Left ventricle myocardium inferior (tissue), 1 donor: ENCODE measurements around the gene TBX18. TPM values are rescaled to one million over a fixed set of nuclear protein-coding genes. Genes with fewer than 3 reads are reported as not detected.

ENCODE experiments used
- DNase-seq: peaks from one replicate; pipeline ENCODE4 v3.0.0-alpha.2; 2020
- H3K27ac ChIP-seq: fragments of 200-600 bp; replicated peaks from 2 replicates; pipeline ENCODE4 v1.8.0; 2021
- H3K27me3 ChIP-seq: fragments of 200-600 bp; 2 replicates; pipeline ENCODE4 v1.8.0; 2021; ENCODE audit warnings: low read depth
- H3K36me3 ChIP-seq: fragments of 200-600 bp; 2 replicates; pipeline ENCODE4 v1.8.0; 2021
- H3K4me1 ChIP-seq: fragments of 200-600 bp; 2 replicates; pipeline ENCODE4 v1.8.0; 2021
- H3K4me3 ChIP-seq: fragments of 200-600 bp; 2 replicates; pipeline ENCODE4 v1.8.0; 2021; ENCODE audit warnings: mild to moderate bottlenecking, moderate library complexity
- H3K9me3 ChIP-seq: fragments of 200-600 bp; replicated peaks from 2 replicates; pipeline ENCODE4 v1.8.0; 2021
- CTCF ChIP-seq: fragments of 200-600 bp; IDR thresholded peaks from 2 replicates; pipeline ENCODE4 v1.8.0; 2021; ENCODE audit warnings: antibody characterized with exemption, mild to moderate bottlenecking, borderline replicate concordance
- intact Hi-C: fragments of 100-400 bp; cut with micrococcal nuclease; formaldehyde crosslinking; loops from one replicate; pipeline ENCODE4 v1.11.0; 2022
- total RNA-seq: library from RNA; stranded (reverse); fragmentation: NEBNext Ultra II Directional; extraction: Animal tissue kit (Norgen Biotek cat#: 25700); gene quantifications from one replicate; pipeline ENCODE4 v1.2.1, GENCODE V29; 2021
- donor health status: DM: no; HTN: yes; CAD: no; lungs with severe emphysema.

TBX18 gene
- total RNA-seq, 1 donor from 2014 or later = 3.5 TPM

GRCh38 chr6:84641076-84641475, 123.3 kb downstream of the TBX18 start:
- intact Hi-C loops = no loop called here
- Histone ChIP-seq H3K27ac (no peak overlapping the region), H3K4me1 (no peaks in the 10 kb centered on the region), H3K9me3 (no peaks in the 10 kb centered on the region), H3K36me3 (no peaks in the 10 kb centered on the region), H3K4me3 (no peak overlapping the region), H3K27me3 (no peaks in the 10 kb centered on the region)
- peak; percentile 18 for DNase-seq
- TF ChIP-seq CTCF = no peak

- Histone ChIP-seq H3K27me3 (no peaks in the 10 kb centered on the region), H3K36me3 (no peaks in the 10 kb centered on the region), H3K4me1 (no peaks in the 10 kb centered on the region), H3K4me3 (no peak overlapping the region), H3K27ac (no peak overlapping the region), H3K9me3 (no peaks in the 10 kb centered on the region)
- intact Hi-C loops = no loop called here
- no peak for DNase-seq
- TF ChIP-seq CTCF = no peak
Observed at GRCh38 chr6:84639396-84639795, 125.0 kb downstream of the TBX18 start.

- no peak overlapping the region for H3K27ac ChIP-seq
- no peak for DNase-seq
- no peaks in the 10 kb centered on the region for H3K27me3 ChIP-seq
- H3K9me3 ChIP-seq = peaks cover 3% of the 10 kb centered on the region
- intact Hi-C loops = no loop called here
- no peak overlapping the region for H3K4me3 ChIP-seq
- no peaks in the 10 kb centered on the region for H3K36me3 ChIP-seq
- H3K4me1 ChIP-seq = no peaks in the 10 kb centered on the region
- TF ChIP-seq CTCF = no peak
Observed at GRCh38 chr6:84638286-84638685, 126.1 kb downstream of the TBX18 start.
